HG03571 (cell line): ENCODE measurements around the gene ABCA6.
"Not testable (repeated sequence)": the region's sequence is repeated elsewhere in the genome, so short reads cannot be mapped to it uniquely, and the experiment has no call there.

Experiments used
- ATAC-seq: cut with Tn5 transposase; IDR thresholded peaks from one replicate; pipeline ENCODE4 v1.9.1; 2021; ENCODE audit not compliant: unreplicated experiment

The ABCA6 gene

GRCh38 chr17:69073392-69073791 is 68.3 kb downstream of the ABCA6 start:
- not testable (repeated sequence) for ATAC-seq

- not testable (repeated sequence) for ATAC-seq
Observed at GRCh38 chr17:69072803-69073256, 68.9 kb downstream of the ABCA6 start.

GRCh38 chr17:69071233-69071586 is 70.5 kb downstream of the ABCA6 start:
- ATAC-seq: not testable (repeated sequence)

- ATAC-seq: not testable (repeated sequence)
Observed at GRCh38 chr17:69070378-69071232, 71.1 kb downstream of the ABCA6 start.

GRCh38 chr17:69069226-69069750 is 72.4 kb downstream of the ABCA6 start:
- ATAC-seq: no peak

- no peak for ATAC-seq
Observed at GRCh38 chr17:69067274-69068047, 74.2 kb downstream of the ABCA6 start.

GRCh38 chr17:69066482-69066881 is 75.2 kb downstream of the ABCA6 start:
- no peak for ATAC-seq

- no peak for ATAC-seq
Observed at GRCh38 chr17:69065113-69065512, 76.6 kb downstream of the ABCA6 start.

- no peak for ATAC-seq
Observed at GRCh38 chr17:69064476-69064875, 77.2 kb downstream of the ABCA6 start.

- ATAC-seq: no peak
Observed at GRCh38 chr17:69064001-69064400, 77.7 kb downstream of the ABCA6 start.

GRCh38 chr17:69062860-69063581 is 78.7 kb downstream of the ABCA6 start:
- no peak for ATAC-seq

GRCh38 chr17:69061721-69062556 is 79.8 kb downstream of the ABCA6 start:
- no peak for ATAC-seq

- no peak for ATAC-seq
Observed at GRCh38 chr17:69060822-69061221, 80.9 kb downstream of the ABCA6 start, which contains the start of gene ABCA9. Gene ABCA9 (minus strand): TSS chr17:69060927. CDS start chr17:69051126, 9,801 bp downstream.

GRCh38 chr17:69059458-69060175 is 82.1 kb downstream of the ABCA6 start:
- no peak for ATAC-seq

GRCh38 chr17:69058165-69058564 is 83.5 kb downstream of the ABCA6 start:
- no peak for ATAC-seq

- ATAC-seq: no peak
Observed at GRCh38 chr17:69057280-69057679, 84.4 kb downstream of the ABCA6 start.

- ATAC-seq: no peak
Observed at GRCh38 chr17:69056179-69056823, 85.4 kb downstream of the ABCA6 start.

GRCh38 chr17:69055334-69055733 is 86.4 kb downstream of the ABCA6 start:
- no peak for ATAC-seq
